Omental fat pad (tissue), 4 donors: ENCODE results near the gene CELF5. TPM values are rescaled to one million over a fixed set of nuclear protein-coding genes. Genes with fewer than 3 reads are reported as not detected.
"Not testable (repeated sequence)": the region's sequence is repeated elsewhere in the genome, so short reads cannot be mapped to it uniquely, and the experiment has no call there.

Source experiments
- ATAC-seq: fragments of 150-250 bp; one replicate; pipeline ENCODE4 v1.9.1; 2016; ENCODE audit warnings: mild to moderate bottlenecking, moderate library complexity; ENCODE audit not compliant: low FRiP score
- DNase-seq: peaks from one replicate; pipeline ENCODE4 v3.0.0-alpha.2; 2019; ENCODE audit warnings: low spot score
- CTCF ChIP-seq, 3 donors: fragments of 450-650 bp; IDR thresholded peaks; one replicate each; pipeline ENCODE4 v1.5.1; 2016 to 2017; ENCODE audit warnings: antibody characterized with exemption in 3 of 3, mild to moderate bottlenecking in 3 of 3, moderate library complexity in 2 of 3
- total RNA-seq, 4 donors: library from RNA; depleted of rRNA; stranded (reverse); fragments of >200 nt; gene quantifications; one replicate each; pipeline ENCODE4 v1.1.0, GENCODE V29; 2016

CELF5 gene
- total RNA-seq, 4 donors from 2014 or later: not detected

GRCh38 chr19:3216874-3217273 is 7.6 kb upstream of the CELF5 start:
- no peak for TF ChIP-seq CTCF (IDR thresholded peaks at IDR 0.05)
- ATAC-seq (no peak), DNase-seq (no peak)

GRCh38 chr19:3220576-3220975 is 3.9 kb upstream of the CELF5 start:
- DNase-seq: no peak
- TF ChIP-seq CTCF (IDR thresholded peaks at IDR 0.05): no peak
- ATAC-seq: no peak

GRCh38 chr19:3221576-3221975 is 2.9 kb upstream of the CELF5 start:
- DNase-seq, ATAC-seq: not testable (repeated sequence)

- no peak for TF ChIP-seq CTCF (IDR thresholded peaks at IDR 0.05)
- no peak for ATAC-seq
- DNase-seq: no peak
Measured at GRCh38 chr19:3222709-3223108, 1.8 kb upstream of the CELF5 start.

GRCh38 chr19:3225169-3225485 is 666 bp downstream of the CELF5 start:
- DNase-seq: no peak
- ATAC-seq: no peak
- TF ChIP-seq CTCF (IDR thresholded peaks at IDR 0.05): no peak

- ATAC-seq (no peak), DNase-seq (no peak)
- TF ChIP-seq CTCF (IDR thresholded peaks at IDR 0.05): no peak
Measured at GRCh38 chr19:3225677-3226093, 1.2 kb downstream of the CELF5 start.

GRCh38 chr19:3227054-3227626 is 2.7 kb downstream of the CELF5 start:
- no peak for TF ChIP-seq CTCF (IDR thresholded peaks at IDR 0.05)
- ATAC-seq: no peak
- DNase-seq: no peak

- DNase-seq (no peak), ATAC-seq (no peak)
- no peak for TF ChIP-seq CTCF (IDR thresholded peaks at IDR 0.05)
Measured at GRCh38 chr19:3229346-3229743, 4.9 kb downstream of the CELF5 start.
